OCI-LY7 (cell line): ENCODE measurements around the gene TTLL5. TPM values are rescaled to one million over a fixed set of nuclear protein-coding genes. Genes with fewer than 3 reads are reported as not detected.

ENCODE experiments used
- BruUV-seq: library from RNA; stranded (reverse); fragments of 400-500 nt; replicated peaks from 2 replicates; lab custom pipeline; 2021; lab: Mats Ljungman, UMichigan
- CTCF ChIA-PET: fragments of 300-600 bp; sonication (Branson Sonifier 250); formaldehyde crosslinking; loops from one replicate; lab custom pipeline; 2022; ENCODE audit warnings: antibody characterized with exemption; ENCODE audit not compliant: unreplicated experiment; lab: Charles Lee
- POLR2A ChIA-PET: fragments of 300-600 bp; sonication (Branson Sonifier 250); formaldehyde crosslinking; loops from one replicate; lab custom pipeline; 2022; ENCODE audit warnings: antibody characterized with exemption; lab: Charles Lee
- DNase-seq: peaks from one replicate; pipeline ENCODE4 v3.0.0-alpha.2; 2015; ENCODE audit warnings: low spot score
- H2AFZ ChIP-seq: fragments of 200-600 bp; sonication (generic), shearing (Covaris generic); 2 replicates; pipeline ENCODE4 v1.6.1; 2014; ENCODE audit warnings: mild to moderate bottlenecking, antibody characterized with exemption, low read length, moderate library complexity
- H3K27ac ChIP-seq: fragments of 200-600 bp; sonication (generic); 2 replicates; pipeline ENCODE4 v1.5.1; 2014; ENCODE audit warnings: mixed run types, low read depth, mild to moderate bottlenecking, moderate library complexity, low read length, inconsistent platforms; ENCODE audit not compliant: poor library complexity, severe bottlenecking
- H3K36me3 ChIP-seq: fragments of 200-600 bp; sonication (generic); 2 replicates; pipeline ENCODE4 v1.6.1; 2014; ENCODE audit warnings: mild to moderate bottlenecking, antibody characterized with exemption, low read length, moderate library complexity, mixed read lengths; ENCODE audit not compliant: insufficient read depth
- H3K4me1 ChIP-seq: fragments of 200-600 bp; sonication (generic); 2 replicates; pipeline ENCODE4 v1.5.1; 2014; ENCODE audit warnings: mild to moderate bottlenecking, low read length; ENCODE audit not compliant: insufficient read depth, poor library complexity, severe bottlenecking
- H3K4me2 ChIP-seq: fragments of 200-600 bp; sonication (generic); 2 replicates; pipeline ENCODE4 v1.6.1; 2014; ENCODE audit warnings: mild to moderate bottlenecking, low read length
- H3K4me3 ChIP-seq: fragments of 200-600 bp; sonication (generic); 2 replicates; pipeline ENCODE4 v1.5.1; 2014; ENCODE audit warnings: mild to moderate bottlenecking, low read depth, low read length; ENCODE audit not compliant: poor library complexity, severe bottlenecking
- H3K79me2 ChIP-seq: fragments of 200-600 bp; sonication (generic); 2 replicates; pipeline ENCODE4 v1.6.1; 2016; ENCODE audit warnings: low read depth, mild to moderate bottlenecking, low read length, moderate library complexity, mixed read lengths; ENCODE audit not compliant: insufficient read depth
- H3K9me2 ChIP-seq: fragments of 200-600 bp; sonication (generic); 2 replicates; pipeline ENCODE4 v1.6.1; 2016; ENCODE audit warnings: mild to moderate bottlenecking, low read length, mixed read lengths; ENCODE audit not compliant: insufficient read depth
- H3K9me3 ChIP-seq: fragments of 200-600 bp; sonication (generic); 2 replicates; pipeline ENCODE4 v1.6.1; 2014; ENCODE audit warnings: mild to moderate bottlenecking, mixed run types, low read length, mixed read lengths
- H4K20me1 ChIP-seq: fragments of 200-600 bp; sonication (generic); 2 replicates; pipeline ENCODE4 v1.6.1; 2014; ENCODE audit warnings: mild to moderate bottlenecking, antibody characterized with exemption, low read length, moderate library complexity, mixed read lengths; ENCODE audit not compliant: insufficient read depth
- CTCF ChIP-seq: fragments of 200-600 bp; sonication (generic); conservative IDR thresholded peaks from 2 replicates; pipeline ENCODE4 v1.5.1; 2014; ENCODE audit warnings: mild to moderate bottlenecking, antibody characterized with exemption, low read length, moderate library complexity, mixed read lengths
- EZH2phosphoT487 ChIP-seq: fragments of 200-600 bp; sonication (generic); IDR thresholded peaks from 2 replicates; pipeline ENCODE4 v1.6.1; 2018; ENCODE audit warnings: low read depth, borderline replicate concordance, mild to moderate bottlenecking, mixed run types, antibody characterized with exemption, low read length, moderate library complexity, mixed read lengths
- intact Hi-C: fragments of 100-400 bp; cut with micrococcal nuclease; formaldehyde crosslinking; loops from one replicate; pipeline ENCODE4 v1.10.0; 2022; ENCODE audit not compliant: unreplicated experiment
- total RNA-seq, 2 experiments: library from RNA; depleted of rRNA in 1 of 2; stranded (reverse); fragments of >200 nt in 1 of 2; shearing (Covaris generic) in 1 of 2; gene quantifications; 2 replicates each; pipeline ENCODE4 v1.2.3, GENCODE V29; 2014 to 2022

Gene TTLL5
- total RNA-seq, 2 experiments from 2014 or later = 34.3 to 55.6 TPM

GRCh38 chr14:75742867-75743266, 81.8 kb downstream of the TTLL5 start:
- TF ChIP-seq CTCF = no peak
- TF ChIP-seq EZH2phosphoT487 = no peak
- H3K36me3 ChIP-seq = peaks cover 51% of the 10 kb centered on the region
- no TSS peak for BruUV-seq
- DNase-seq = no peak
- POLR2A ChIA-PET = no interaction called here
- H3K9me2 ChIP-seq = no peaks in the 10 kb centered on the region
- no peaks in the 10 kb centered on the region for H3K4me1 ChIP-seq
- H3K4me3 ChIP-seq = no peak overlapping the region
- H3K79me2 ChIP-seq = no peaks in the 10 kb centered on the region
- H4K20me1 ChIP-seq = no peaks in the 10 kb centered on the region
- CTCF ChIA-PET = no interaction called here
- no peak overlapping the region for H3K27ac ChIP-seq
- intact Hi-C loops = no loop called here
- H3K4me2 ChIP-seq = no peak overlapping the region
- H3K9me3 ChIP-seq = no peaks in the 10 kb centered on the region
- H2AFZ ChIP-seq = no peak overlapping the region

GRCh38 chr14:75747899-75748298, 86.9 kb downstream of the TTLL5 start:
- Histone ChIP-seq H3K4me2 (no peak overlapping the region), H2AFZ (no peak overlapping the region), H3K4me1 (no peaks in the 10 kb centered on the region), H3K4me3 (no peak overlapping the region), H3K27ac (no peak overlapping the region), H3K36me3 (peaks cover 77% of the 10 kb centered on the region), H4K20me1 (no peaks in the 10 kb centered on the region), H3K79me2 (no peaks in the 10 kb centered on the region), H3K9me2 (no peaks in the 10 kb centered on the region), H3K9me3 (no peaks in the 10 kb centered on the region)
- intact Hi-C loops = no loop called here
- TF ChIP-seq EZH2phosphoT487 (no peak), CTCF (no peak)
- BruUV-seq = no TSS peak
- ChIA-PET CTCF (no interaction called here), POLR2A (interaction anchor here (0.6 to 0.7 kb wide), 2 partner anchors 26 to 171 kb away, joined by 3 to 5 read pairs; no protein-coding TSS in a partner anchor)
- DNase-seq = no peak

GRCh38 chr14:75748336-75748735, 87.3 kb downstream of the TTLL5 start:
- DNase-seq = no peak
- no peak overlapping the region for H2AFZ ChIP-seq
- peaks cover 77% of the 10 kb centered on the region for H3K36me3 ChIP-seq
- no peak overlapping the region for H3K4me2 ChIP-seq
- intact Hi-C loops = no loop called here
- no peaks in the 10 kb centered on the region for H4K20me1 ChIP-seq
- no TSS peak for BruUV-seq
- H3K9me2 ChIP-seq = no peaks in the 10 kb centered on the region
- no peak overlapping the region for H3K4me3 ChIP-seq
- H3K27ac ChIP-seq = no peak overlapping the region
- POLR2A ChIA-PET = interaction anchor here (0.6 to 0.7 kb wide), 2 partner anchors 127 to 171 kb away, joined by 3 to 5 read pairs; no protein-coding TSS in a partner anchor
- H3K79me2 ChIP-seq = no peaks in the 10 kb centered on the region
- no peaks in the 10 kb centered on the region for H3K9me3 ChIP-seq
- no peaks in the 10 kb centered on the region for H3K4me1 ChIP-seq
- CTCF ChIA-PET = no interaction called here
- no peak for TF ChIP-seq CTCF
- TF ChIP-seq EZH2phosphoT487 = no peak
